Adipocyte (in vitro differentiated cells): ENCODE measurements around the gene MRPL14.

Experiments
- DNase-seq: peaks from one replicate; pipeline ENCODE4 v3.0.0-alpha.2; 2015; ENCODE audit warnings: low read depth
- H3K27me3 ChIP-seq: replicated peaks from 2 replicates; pipeline ENCODE4 v1.7.0; 2013; ENCODE audit warnings: mild to moderate bottlenecking, low read length, moderate library complexity; ENCODE audit not compliant: control insufficient read depth, insufficient read depth
- H3K36me3 ChIP-seq: 2 replicates; pipeline ENCODE4 v1.7.0; 2013; ENCODE audit warnings: low read length, mild to moderate bottlenecking, moderate library complexity; ENCODE audit not compliant: control insufficient read depth, insufficient read depth, severe bottlenecking
- H3K4me1 ChIP-seq: 2 replicates; pipeline ENCODE4 v1.7.0; 2013; ENCODE audit warnings: mild to moderate bottlenecking, low read length, moderate library complexity; ENCODE audit not compliant: control insufficient read depth, insufficient read depth
- H3K4me3 ChIP-seq: 2 replicates; pipeline ENCODE4 v1.7.0; 2013; ENCODE audit warnings: mild to moderate bottlenecking, low read length, moderate library complexity
- H3K9ac ChIP-seq: 2 replicates; pipeline ENCODE4 v1.7.0; 2013; ENCODE audit warnings: mild to moderate bottlenecking, low read length, moderate library complexity
- H3K9me3 ChIP-seq: 2 replicates; pipeline ENCODE4 v1.7.0; 2013; ENCODE audit warnings: mild to moderate bottlenecking, low read length, moderate library complexity; ENCODE audit not compliant: control insufficient read depth

MRPL14 gene

DNA sequence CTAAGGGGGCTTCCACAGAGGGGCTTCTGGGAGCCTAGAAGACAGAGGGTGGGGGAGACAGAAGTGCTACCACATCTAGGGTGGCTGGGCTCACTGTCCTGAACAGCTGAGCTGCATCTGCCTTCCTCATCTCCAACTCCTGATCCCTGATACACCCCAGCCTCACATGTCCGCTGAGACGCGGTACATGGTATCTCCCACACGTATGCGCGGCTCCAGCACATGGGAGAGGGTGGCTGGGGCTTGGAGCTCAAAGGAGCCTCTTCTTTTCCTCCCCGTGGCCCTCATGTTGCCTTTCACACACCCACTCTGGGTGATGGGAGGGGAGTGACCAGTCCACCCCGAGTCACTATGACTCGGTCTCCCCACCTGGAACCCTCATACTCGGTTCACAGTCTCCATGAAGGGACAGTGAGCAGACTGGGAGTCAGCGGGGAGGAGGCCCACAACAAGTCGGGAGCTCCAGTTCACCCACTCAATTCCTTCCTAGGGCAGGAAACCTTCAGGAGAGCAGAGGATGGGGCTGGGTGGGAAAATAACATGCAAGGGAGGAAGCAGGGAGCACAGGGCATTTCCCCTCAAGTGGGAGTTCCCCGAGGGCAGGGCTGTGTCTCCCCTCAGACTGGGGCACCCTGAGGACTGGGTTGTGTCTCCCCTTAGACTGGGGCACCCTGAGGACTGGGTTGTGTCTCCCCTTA is 61.7 kb downstream of the MRPL14 start:
- DNase-seq = no peak
- no peaks in the 10 kb centered on the region for H3K36me3 ChIP-seq
- H3K9ac ChIP-seq = no peak overlapping the region
- H3K27me3 ChIP-seq = no peaks in the 10 kb centered on the region
- H3K9me3 ChIP-seq = no peaks in the 10 kb centered on the region
- H3K4me3 ChIP-seq = no peak overlapping the region
- peaks cover 28% of the 10 kb centered on the region for H3K4me1 ChIP-seq

DNA sequence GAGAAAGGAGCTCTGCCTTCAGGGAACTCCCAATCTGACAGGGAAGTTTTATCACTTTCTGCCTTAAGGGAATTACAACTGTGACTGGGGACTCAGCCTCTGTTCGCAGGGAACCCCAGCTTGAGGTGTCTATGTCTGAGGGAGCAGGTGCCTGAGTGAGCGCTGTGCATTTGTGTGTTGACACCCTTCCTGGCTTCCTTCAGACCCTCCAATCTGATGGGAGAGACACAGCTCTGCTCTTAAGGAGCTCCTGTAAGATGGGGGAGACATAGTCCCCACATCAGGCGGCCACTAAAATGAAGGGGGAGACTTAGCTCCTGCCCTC is 62.3 kb downstream of the MRPL14 start:
- Histone ChIP-seq H3K36me3 (no peaks in the 10 kb centered on the region), H3K9ac (no peak overlapping the region), H3K9me3 (no peaks in the 10 kb centered on the region), H3K4me1 (peaks cover 28% of the 10 kb centered on the region), H3K4me3 (no peak overlapping the region), H3K27me3 (no peaks in the 10 kb centered on the region)
- no peak for DNase-seq

- Histone ChIP-seq H3K9me3 (no peaks in the 10 kb centered on the region), H3K4me3 (no peak overlapping the region), H3K9ac (no peak overlapping the region), H3K36me3 (no peaks in the 10 kb centered on the region), H3K27me3 (no peaks in the 10 kb centered on the region), H3K4me1 (peaks cover 34% of the 10 kb centered on the region)
- DNase-seq = peak; percentile 89
Measured at GRCh38 chr6:44064089-44064947, 62.9 kb downstream of the MRPL14 start.

DNA sequence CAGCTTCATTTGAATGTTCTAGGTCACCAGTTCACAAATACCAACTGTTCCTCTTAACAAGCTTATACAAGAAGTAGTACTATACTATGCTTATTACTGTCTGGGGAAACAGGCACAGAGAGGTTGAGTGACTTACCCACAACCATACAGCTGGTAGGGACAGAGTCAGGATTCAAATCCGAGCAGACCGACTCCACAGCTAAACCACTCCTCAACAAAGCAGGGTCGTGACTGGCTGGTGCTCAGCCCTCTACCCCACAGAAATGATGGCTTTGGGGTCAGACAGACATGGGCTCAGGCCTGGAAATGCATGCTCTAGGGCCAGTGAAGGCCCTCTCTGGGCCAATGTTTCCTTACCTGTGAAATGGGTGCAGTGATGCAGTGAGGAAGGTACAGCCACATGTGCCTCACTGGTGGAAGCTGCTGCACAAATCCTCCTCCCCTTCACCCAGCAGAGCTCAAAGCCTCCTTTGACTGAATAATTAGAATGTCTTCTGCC is 63.6 kb downstream of the MRPL14 start:
- peaks cover 41% of the 10 kb centered on the region for H3K4me1 ChIP-seq
- H3K27me3 ChIP-seq = no peaks in the 10 kb centered on the region
- no peak for DNase-seq
- H3K36me3 ChIP-seq = no peaks in the 10 kb centered on the region
- H3K9ac ChIP-seq = no peak overlapping the region
- H3K9me3 ChIP-seq = no peaks in the 10 kb centered on the region
- no peak overlapping the region for H3K4me3 ChIP-seq
